Common myeloid progenitor, CD34-positive (primary cell): ENCODE results near the gene ACP5.

Experiments used
- CTCF ChIA-PET: fragments of 350-600 bp; sonication (Branson Sonifier 250); formaldehyde crosslinking; loops from one replicate; lab custom pipeline; 2021; ENCODE audit warnings: antibody characterized with exemption; lab: Charles Lee
- POLR2A ChIA-PET: fragments of 350-600 bp; sonication (Branson Sonifier 250); formaldehyde crosslinking; loops from one replicate; lab custom pipeline; 2021; ENCODE audit warnings: antibody characterized with exemption; lab: Charles Lee
- DNase-seq, 3 donors: peaks; one replicate each; pipeline versions ENCODE4 v3.0.0 to v3.0.0-alpha.2; 2013
- H3K27ac ChIP-seq, 2 experiments: 1 replicate in 1 of 2; 2 replicates in 1 of 2; pipeline ENCODE4 v1.7.0; 2013; ENCODE audit warnings: inconsistent platforms in 2 of 2, low read length in 2 of 2, mild to moderate bottlenecking in 2 of 2, low read depth in 1 of 2, moderate library complexity in 1 of 2; ENCODE audit not compliant: severe bottlenecking in 2 of 2, insufficient read depth in 1 of 2, poor library complexity in 1 of 2
- H3K27me3 ChIP-seq, 5 experiments: replicated peaks in 2 of 5; 1 replicate in 3 of 5; 2 replicates in 2 of 5; pipeline versions ENCODE4 v1.6.1 to v1.7.0; 2013; ENCODE audit warnings: low read length in 4 of 5, mild to moderate bottlenecking in 2 of 5, moderate library complexity in 2 of 5, inconsistent platforms in 1 of 5; ENCODE audit not compliant: insufficient read depth in 5 of 5, control insufficient read depth in 4 of 5
- H3K36me3 ChIP-seq, 4 experiments: 1 replicate in 2 of 4; 2 replicates in 2 of 4; pipeline versions ENCODE4 v1.6.1 to v1.7.0; 2013; ENCODE audit warnings: low read length in 3 of 4, control low read depth in 1 of 4, mild to moderate bottlenecking in 1 of 4; ENCODE audit not compliant: control insufficient read depth in 4 of 4, insufficient read depth in 4 of 4
- H3K4me1 ChIP-seq, 4 experiments: 1 replicate in 3 of 4; 2 replicates in 1 of 4; pipeline versions ENCODE4 v1.6.1 to v1.7.1; 2013; ENCODE audit warnings: low read length in 3 of 4, mild to moderate bottlenecking in 3 of 4, control low read depth in 1 of 4, inconsistent platforms in 1 of 4, moderate library complexity in 1 of 4; ENCODE audit not compliant: control insufficient read depth in 4 of 4, insufficient read depth in 4 of 4; ENCODE audit errors: control extremely low read depth in 1 of 4
- H3K4me3 ChIP-seq, 7 experiments: 1 replicate in 4 of 7; 2 replicates in 3 of 7; pipeline versions ENCODE4 v1.5.1 to v1.7.0; 2013; ENCODE audit warnings: mild to moderate bottlenecking in 7 of 7, low read length in 6 of 7, moderate library complexity in 6 of 7, inconsistent platforms in 2 of 7, low read depth in 2 of 7, control low read depth in 1 of 7; ENCODE audit not compliant: insufficient read depth in 4 of 7, control insufficient read depth in 1 of 7; ENCODE audit errors: extremely low read depth in 1 of 7
- H3K9me3 ChIP-seq, 5 experiments: 1 replicate in 4 of 5; 2 replicates in 1 of 5; pipeline versions ENCODE4 v1.6.1 to v1.7.1; 2013; ENCODE audit warnings: low read length in 4 of 5, mild to moderate bottlenecking in 2 of 5, inconsistent platforms in 1 of 5, low read depth in 1 of 5, moderate library complexity in 1 of 5; ENCODE audit not compliant: control insufficient read depth in 4 of 5, insufficient read depth in 2 of 5; ENCODE audit errors: control extremely low read depth in 1 of 5
- WGBS: methylation state at CpG from one replicate; pipeline ENCODE4 v1.1.5; 2013; ENCODE audit not compliant: insufficient coverage; 5-methylcytosine and 5-hydroxymethylcytosine counted together

Gene ACP5

DNA sequence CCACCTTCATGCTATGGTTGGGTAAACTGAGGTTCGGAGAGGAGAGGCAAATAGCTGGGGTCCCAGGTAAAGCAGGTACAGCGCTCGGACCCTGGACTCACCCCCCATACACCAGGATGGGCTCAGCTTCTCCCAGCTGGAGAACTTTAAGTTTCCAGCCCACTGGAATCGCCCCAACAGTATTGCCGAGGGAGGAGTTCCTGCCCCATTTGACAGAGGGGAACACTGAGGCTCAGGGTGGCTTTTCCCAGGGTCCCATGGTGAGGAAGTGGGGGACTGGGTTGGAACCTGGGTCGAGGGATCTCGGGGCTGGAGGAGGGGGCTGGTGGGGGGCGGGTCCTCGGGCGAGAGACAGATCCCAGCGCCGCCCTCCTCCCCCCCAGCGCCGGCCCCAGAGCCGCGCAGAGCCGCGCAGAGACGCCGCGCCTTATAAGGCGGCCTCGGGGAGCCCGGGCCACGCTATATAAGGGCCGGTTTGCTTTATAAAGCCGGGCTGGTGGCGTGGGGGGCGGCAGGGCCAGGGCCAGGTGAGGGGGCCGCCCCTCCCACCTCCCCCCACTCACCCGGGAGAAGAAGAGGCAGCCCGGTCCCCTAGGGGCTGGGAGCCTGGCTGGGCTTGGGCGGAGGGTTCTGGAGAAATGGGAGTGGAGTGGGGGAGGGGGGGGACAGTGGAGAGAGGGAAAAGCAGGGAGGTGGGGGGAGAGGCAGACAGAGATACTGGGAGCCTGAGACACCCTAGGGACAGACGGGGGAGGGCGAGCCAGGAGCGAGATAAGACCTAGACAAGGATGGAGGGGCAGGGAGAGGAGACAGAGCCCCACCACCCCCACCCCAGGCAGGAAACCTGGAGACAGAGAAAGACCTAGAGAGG is 37.7 kb downstream of the ACP5 start:
- POLR2A ChIA-PET, result no interaction called here
- H3K4me3 ChIP-seq, result no peak overlapping the region
- peaks cover 2 to 14% (median 8%) of the 10 kb centered on the region in 4 experiments for H3K4me1 ChIP-seq
- H3K27ac ChIP-seq, result no peak overlapping the region
- peaks cover 0 to 39% (median 10%) of the 10 kb centered on the region in 5 experiments for H3K27me3 ChIP-seq
- no peak for DNase-seq
- CTCF ChIA-PET, result no interaction called here
- H3K36me3 ChIP-seq, result no peaks in the 10 kb centered on the region
- H3K9me3 ChIP-seq, result no peaks in the 10 kb centered on the region
- 40% methylated on average over 10 of the region's 36 CpGs for WGBS

DNA sequence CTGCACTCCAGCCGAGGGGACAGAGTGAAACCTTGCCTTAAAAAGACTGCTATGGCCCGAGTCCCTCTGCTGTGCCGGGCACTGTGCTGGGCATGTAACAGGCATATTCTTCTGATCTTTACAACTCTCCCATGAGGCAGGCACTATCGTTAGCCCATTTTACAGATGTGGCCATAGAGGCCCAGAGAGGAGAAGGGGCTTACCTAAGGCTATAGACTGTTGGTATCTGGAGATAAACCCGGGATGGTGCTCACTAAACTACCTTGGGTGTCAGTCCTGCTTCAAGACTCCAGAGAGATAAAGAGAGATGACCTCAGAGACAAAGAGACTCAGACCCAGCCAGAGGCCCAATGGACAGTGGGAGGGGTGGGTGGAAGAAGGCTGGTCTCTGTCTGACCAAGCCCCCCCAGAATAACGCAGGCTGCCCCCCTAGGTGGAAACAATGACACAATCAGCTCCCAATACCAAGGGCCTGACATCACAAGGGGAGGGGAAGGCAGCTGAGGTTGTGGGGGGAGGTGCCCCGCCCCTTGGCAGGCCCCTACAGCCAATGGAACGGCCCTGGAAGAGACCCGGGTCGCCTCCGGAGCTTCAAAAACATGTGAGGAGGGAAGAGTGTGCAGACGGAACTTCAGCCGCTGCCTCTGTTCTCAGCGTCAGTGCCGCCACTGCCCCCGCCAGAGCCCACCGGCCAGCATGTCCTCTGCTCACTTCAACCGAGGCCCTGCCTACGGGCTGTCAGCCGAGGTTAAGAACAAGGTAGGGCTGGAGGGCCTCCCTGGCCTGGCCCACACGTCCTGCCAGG is 39.0 kb downstream of the ACP5 start, which contains the start of gene CNN1:
TSS of gene CNN1 (plus strand) at position 620 of the 805 bp plus-strand sequence. CDS start at position 697, 77 bp downstream.
- 17% methylated on average over 17 of the region's 21 CpGs for WGBS
- POLR2A ChIA-PET, result interaction anchor here (0.5 to 0.6 kb wide), 3 partner anchors 9 to 42 kb away, joined by 3 to 4 read pairs (median 3); partner anchors contain the start of gene ECSIT
- H3K4me1 ChIP-seq, result peaks cover 2 to 14% (median 8%) of the 10 kb centered on the region in 4 experiments
- H3K4me3 ChIP-seq, result peak within 1 kb of the TSS in 1 of 7 experiments; percentile 11
- H3K36me3 ChIP-seq, result no peaks in the 10 kb centered on the region
- DNase-seq, result peak; percentile 31 to 72 (median 52)
- H3K27ac ChIP-seq, result no peak within 1 kb of the TSS
- CTCF ChIA-PET, result interaction anchor here (0.7 kb wide), 1 partner anchor 20 kb away, joined by 3 read pairs; the partner anchor contains the start of gene ELOF1
- no peaks in the 10 kb centered on the region for H3K9me3 ChIP-seq
- peaks cover 0 to 39% (median 10%) of the 10 kb centered on the region in 5 experiments for H3K27me3 ChIP-seq

DNA sequence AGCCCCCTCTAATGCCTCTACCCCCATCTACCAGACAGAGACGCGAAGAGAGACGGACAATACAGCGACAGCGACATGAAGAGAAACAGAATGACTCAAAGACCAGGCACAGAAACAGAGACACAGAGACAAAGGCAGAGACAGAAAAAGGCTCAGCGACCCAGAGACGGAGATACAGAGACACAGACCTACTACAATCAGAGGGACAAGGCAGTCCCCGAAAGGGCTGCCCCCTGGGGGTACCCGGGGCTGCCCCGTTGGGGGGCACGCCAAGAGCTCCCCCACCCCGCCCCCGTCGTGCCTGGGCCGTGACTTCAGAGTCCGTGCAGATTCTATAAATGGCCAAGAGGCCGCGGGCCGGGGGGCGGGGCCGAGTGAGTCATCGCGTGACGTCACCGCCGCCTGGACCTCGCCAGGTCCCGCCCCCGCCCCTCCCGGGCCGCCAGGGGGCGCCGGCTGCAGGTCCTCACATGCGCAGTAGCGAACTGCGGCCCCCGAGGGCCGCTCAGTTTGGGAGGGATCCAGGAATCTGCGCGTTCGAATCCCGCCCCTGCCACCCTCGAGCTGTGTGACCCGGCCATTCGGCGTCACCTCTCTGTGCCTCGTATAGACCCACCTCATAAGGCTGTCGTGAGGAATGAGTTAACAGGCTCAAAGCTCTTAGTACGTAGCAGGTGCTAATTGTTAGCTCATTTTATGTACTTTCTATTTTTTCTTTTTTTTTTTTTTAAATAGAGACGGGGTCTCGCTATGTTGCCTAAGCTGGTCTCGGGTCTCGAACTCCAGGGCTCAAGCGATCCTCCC is 41.5 kb downstream of the ACP5 start:
- DNase-seq, result peak; percentile 83 to 88 (median 87)
- ChIA-PET POLR2A (interaction anchor here (0.6 kb wide), 2 partner anchors 17 to 52 kb away, joined by 3 read pairs; no protein-coding TSS in a partner anchor), CTCF (interaction anchor here (0.6 to 2.0 kb wide), 9 partner anchors 9 to 1934 kb away, joined by 3 to 8 read pairs (median 4); partner anchors contain the start of gene ELOF1)
- Histone ChIP-seq H3K9me3 (no peaks in the 10 kb centered on the region), H3K4me3 (peak overlapping the region in 6 of 7 experiments; percentile 13 to 57 (median 33)), H3K27me3 (peaks cover 0 to 36% (median 8%) of the 10 kb centered on the region in 5 experiments), H3K27ac (peak overlapping the region in 1 of 2 experiments; percentile 29), H3K36me3 (no peaks in the 10 kb centered on the region), H3K4me1 (peaks cover 2 to 14% (median 8%) of the 10 kb centered on the region in 4 experiments)
- WGBS, result 14% methylated on average over 49 of the region's 54 CpGs

DNA sequence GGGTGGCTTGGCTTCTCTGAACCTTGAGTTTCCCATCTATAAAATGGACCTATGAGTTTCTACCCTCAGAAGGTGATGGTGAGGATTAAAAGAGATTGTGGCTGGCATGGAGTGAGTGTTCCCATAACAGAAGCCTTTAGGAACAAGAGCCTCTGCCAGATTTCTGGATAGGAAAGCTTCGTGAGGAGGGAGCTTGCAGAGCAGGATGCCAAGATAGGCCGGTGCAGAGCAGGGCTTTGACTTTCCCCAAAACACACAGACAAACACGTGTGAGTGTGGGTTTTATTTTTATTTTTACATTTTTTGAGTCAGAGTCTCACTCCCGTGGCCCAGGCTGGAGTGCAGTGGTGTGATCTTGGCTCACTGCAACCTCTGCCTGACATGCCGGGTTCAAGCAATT is 42.5 kb downstream of the ACP5 start:
- no peak overlapping the region for H3K27ac ChIP-seq
- no peak for DNase-seq
- WGBS, result 91% methylated on average over 3 of the region's 5 CpGs
- no peaks in the 10 kb centered on the region for H3K36me3 ChIP-seq
- ChIA-PET CTCF (no interaction called here), POLR2A (no interaction called here)
- no peak overlapping the region for H3K4me3 ChIP-seq
- no peaks in the 10 kb centered on the region for H3K9me3 ChIP-seq
- H3K4me1 ChIP-seq, result peaks cover 2 to 14% (median 8%) of the 10 kb centered on the region in 4 experiments
- peaks cover 0 to 26% (median 7%) of the 10 kb centered on the region in 5 experiments for H3K27me3 ChIP-seq

DNA sequence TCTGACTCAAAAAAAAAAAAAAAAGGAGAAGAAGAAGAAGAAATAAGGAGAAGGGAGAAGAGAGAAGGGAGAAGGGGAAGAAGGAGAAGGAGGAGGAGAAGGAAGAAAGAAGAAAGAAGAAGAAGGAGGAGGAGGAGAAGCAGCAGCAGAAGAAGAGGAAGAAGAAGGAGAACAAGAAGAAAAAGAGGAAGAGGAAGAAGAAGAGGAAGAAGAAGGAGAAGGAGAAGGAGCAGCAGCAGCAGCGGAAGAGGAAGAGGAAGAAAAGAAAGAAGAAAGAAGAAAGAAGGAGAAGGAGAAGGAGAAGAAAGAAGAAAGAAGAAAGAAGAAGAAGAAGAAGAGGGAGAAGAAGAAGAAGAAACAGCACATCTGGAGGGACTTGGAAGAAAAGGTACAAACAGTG is 42.9 kb downstream of the ACP5 start:
- ChIA-PET CTCF (no interaction called here), POLR2A (no interaction called here)
- Histone ChIP-seq H3K27me3 (peaks cover 0 to 21% (median 7%) of the 10 kb centered on the region in 5 experiments), H3K4me1 (peaks cover 2 to 14% (median 8%) of the 10 kb centered on the region in 4 experiments), H3K9me3 (no peaks in the 10 kb centered on the region), H3K36me3 (no peaks in the 10 kb centered on the region), H3K4me3 (no peak overlapping the region), H3K27ac (no peak overlapping the region)
- WGBS, result 17% methylated on average over 1 of the region's 1 CpG
- no peak for DNase-seq

DNA sequence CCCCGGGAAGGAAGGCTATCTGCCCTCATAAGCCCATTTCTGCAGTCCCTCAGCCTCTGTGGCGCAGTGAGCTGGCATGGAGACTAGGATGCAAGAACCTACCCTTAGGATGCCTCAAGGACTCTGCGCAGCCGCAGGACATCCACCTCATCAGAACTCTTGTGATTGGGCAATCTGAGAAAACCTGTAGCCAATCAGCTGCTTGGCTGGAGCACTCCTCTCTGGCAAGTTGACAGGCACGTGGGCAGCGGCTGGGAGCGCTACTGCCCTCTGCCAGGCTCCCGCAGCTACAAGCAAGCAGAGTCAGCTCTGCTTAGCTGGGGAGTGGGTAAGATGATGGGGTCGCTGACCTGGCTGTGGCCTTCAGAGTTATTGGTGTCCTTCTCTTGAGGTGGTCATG is 47.0 kb downstream of the ACP5 start:
- Histone ChIP-seq H3K27ac (no peak overlapping the region), H3K4me3 (no peak overlapping the region), H3K27me3 (peaks cover 0 to 1% (median 0%) of the 10 kb centered on the region in 5 experiments), H3K36me3 (no peaks in the 10 kb centered on the region), H3K9me3 (no peaks in the 10 kb centered on the region), H3K4me1 (peaks cover 3 to 13% (median 10%) of the 10 kb centered on the region in 4 experiments)
- 53% methylated on average over 4 of the region's 9 CpGs for WGBS
- ChIA-PET CTCF (no interaction called here), POLR2A (interaction anchor here (0.6 kb wide), 1 partner anchor 115 kb away, joined by 3 read pairs; no protein-coding TSS in a partner anchor)
- peak; percentile 87 to 92 (median 88) for DNase-seq
